Osteoblast (primary cell): ENCODE measurements around the gene SLC25A22. TPM values are rescaled to one million over a fixed set of nuclear protein-coding genes. Genes with fewer than 3 reads are reported as not detected.

ENCODE experiments used
- DNase-seq: peaks from one replicate; pipeline ENCODE4 v3.0.0; 2011; ENCODE audit warnings: low spot score, mixed read lengths; ENCODE audit not compliant: insufficient read length; ENCODE audit errors: missing footprints
- H2AFZ ChIP-seq: 2 replicates; pipeline ENCODE4 v1.6.0; 2011; ENCODE audit warnings: mild to moderate bottlenecking, low read length
- H3K27ac ChIP-seq: 2 replicates; pipeline ENCODE4 v1.5.1; 2011; ENCODE audit warnings: mild to moderate bottlenecking, low read depth, low read length, moderate library complexity
- H3K27me3 ChIP-seq: 2 replicates; pipeline ENCODE4 v1.6.0; 2012; ENCODE audit warnings: mild to moderate bottlenecking, control low read depth, inconsistent platforms, low read length, moderate library complexity; ENCODE audit not compliant: insufficient read depth
- H3K36me3 ChIP-seq: 2 replicates; pipeline ENCODE4 v1.5.1; 2011; ENCODE audit warnings: mild to moderate bottlenecking, low read length, control low read depth, moderate library complexity; ENCODE audit not compliant: insufficient read depth
- H3K4me1 ChIP-seq: 2 replicates; pipeline ENCODE4 v1.5.1; 2011; ENCODE audit warnings: mild to moderate bottlenecking, low read length, control low read depth, moderate library complexity; ENCODE audit not compliant: insufficient read depth
- H3K4me2 ChIP-seq: 2 replicates; pipeline ENCODE4 v1.6.0; 2011; ENCODE audit warnings: mild to moderate bottlenecking, low read length; ENCODE audit not compliant: insufficient read depth
- H3K4me3 ChIP-seq: fragments of 200-600 bp; sonication (generic); 3 replicates; pipeline ENCODE4 v1.5.1; 2012; ENCODE audit warnings: mild to moderate bottlenecking, low read length, inconsistent platforms; ENCODE audit not compliant: insufficient read depth
- H3K79me2 ChIP-seq: 2 replicates; pipeline ENCODE4 v1.6.0; 2012; ENCODE audit warnings: mild to moderate bottlenecking, low read length, control low read depth, inconsistent platforms; ENCODE audit not compliant: insufficient read depth
- H3K9me3 ChIP-seq: 2 replicates; pipeline ENCODE4 v1.5.1; 2011; ENCODE audit warnings: low read depth, low read length, control low read depth
- H4K20me1 ChIP-seq: 2 replicates; pipeline ENCODE4 v1.6.0; 2012; ENCODE audit warnings: mild to moderate bottlenecking, low read length, control low read depth; ENCODE audit not compliant: insufficient read depth
- total RNA-seq: library from RNA; depleted of rRNA; stranded (reverse); fragments of >200 nt; gene quantifications from 2 replicates; pipeline ENCODE4 v1.2.3, GENCODE V29; 2012
- TF ChIP-seq, protein P1 (sequence below): IDR thresholded peaks from 2 replicates; pipeline ENCODE4 v1.5.1; 2011; ENCODE audit warnings: mild to moderate bottlenecking, low read depth, low read length, moderate library complexity; ENCODE audit errors: extremely low read depth

The SLC25A22 gene
- total RNA-seq, 1 donor = 9.0 TPM

DNA sequence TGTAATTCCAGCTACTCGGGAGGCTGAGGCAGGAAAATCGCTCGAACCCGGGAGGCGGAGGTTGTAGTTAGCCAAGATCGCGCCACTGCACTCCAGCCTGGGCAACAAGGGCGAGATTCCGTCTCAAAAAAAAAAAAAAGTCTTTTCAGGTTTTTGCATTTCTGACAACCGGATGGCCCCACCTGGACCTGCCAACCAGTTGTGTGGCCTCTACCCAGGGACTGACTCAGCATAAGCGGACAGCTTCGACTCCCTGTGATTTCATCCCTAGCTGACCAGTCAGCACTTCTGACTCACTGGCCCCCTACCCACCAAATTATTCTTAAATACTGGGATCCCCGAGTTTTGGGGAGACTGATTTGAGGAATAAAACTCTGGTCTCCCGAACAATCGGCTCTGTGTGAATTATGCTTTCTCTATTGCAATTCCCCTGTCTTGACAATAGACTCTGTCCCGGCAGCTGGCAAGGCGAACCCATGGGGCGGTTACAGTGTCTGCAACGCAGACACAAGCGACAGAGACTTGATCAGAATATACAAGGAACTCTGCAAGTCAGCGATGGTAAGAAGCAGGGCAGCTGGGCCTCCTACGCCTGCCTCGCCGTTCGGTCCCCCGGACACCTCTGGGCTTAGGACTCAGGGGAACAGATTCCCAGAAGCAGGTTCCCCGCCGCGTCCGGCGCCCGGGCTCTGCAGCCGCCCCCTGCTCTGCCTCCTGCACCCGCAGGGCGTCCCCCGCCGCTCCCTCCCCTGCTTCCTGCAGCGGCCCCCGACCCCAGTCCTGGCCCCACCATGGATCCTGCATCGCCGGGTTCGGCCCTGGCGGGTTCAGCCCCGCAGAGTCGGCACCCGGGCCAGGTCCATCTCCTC, 51.6 kb downstream of the SLC25A22 start:
- H3K79me2 ChIP-seq = peaks cover 43% of the 10 kb centered on the region
- H3K27ac ChIP-seq = no peak overlapping the region
- no peaks in the 10 kb centered on the region for H3K9me3 ChIP-seq
- peak overlapping the region; percentile 88 for H2AFZ ChIP-seq
- peaks cover 16% of the 10 kb centered on the region for H4K20me1 ChIP-seq
- peaks cover 25% of the 10 kb centered on the region for H3K4me1 ChIP-seq
- peak; percentile 60 for DNase-seq
- H3K4me3 ChIP-seq = peak overlapping the region; percentile 90
- TF ChIP-seq, protein P1, sequence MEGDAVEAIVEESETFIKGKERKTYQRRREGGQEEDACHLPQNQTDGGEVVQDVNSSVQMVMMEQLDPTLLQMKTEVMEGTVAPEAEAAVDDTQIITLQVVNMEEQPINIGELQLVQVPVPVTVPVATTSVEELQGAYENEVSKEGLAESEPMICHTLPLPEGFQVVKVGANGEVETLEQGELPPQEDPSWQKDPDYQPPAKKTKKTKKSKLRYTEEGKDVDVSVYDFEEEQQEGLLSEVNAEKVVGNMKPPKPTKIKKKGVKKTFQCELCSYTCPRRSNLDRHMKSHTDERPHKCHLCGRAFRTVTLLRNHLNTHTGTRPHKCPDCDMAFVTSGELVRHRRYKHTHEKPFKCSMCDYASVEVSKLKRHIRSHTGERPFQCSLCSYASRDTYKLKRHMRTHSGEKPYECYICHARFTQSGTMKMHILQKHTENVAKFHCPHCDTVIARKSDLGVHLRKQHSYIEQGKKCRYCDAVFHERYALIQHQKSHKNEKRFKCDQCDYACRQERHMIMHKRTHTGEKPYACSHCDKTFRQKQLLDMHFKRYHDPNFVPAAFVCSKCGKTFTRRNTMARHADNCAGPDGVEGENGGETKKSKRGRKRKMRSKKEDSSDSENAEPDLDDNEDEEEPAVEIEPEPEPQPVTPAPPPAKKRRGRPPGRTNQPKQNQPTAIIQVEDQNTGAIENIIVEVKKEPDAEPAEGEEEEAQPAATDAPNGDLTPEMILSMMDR = no peak
- no peaks in the 10 kb centered on the region for H3K36me3 ChIP-seq
- H3K4me2 ChIP-seq = peak overlapping the region; percentile 97
- H3K27me3 ChIP-seq = no peaks in the 10 kb centered on the region

DNA sequence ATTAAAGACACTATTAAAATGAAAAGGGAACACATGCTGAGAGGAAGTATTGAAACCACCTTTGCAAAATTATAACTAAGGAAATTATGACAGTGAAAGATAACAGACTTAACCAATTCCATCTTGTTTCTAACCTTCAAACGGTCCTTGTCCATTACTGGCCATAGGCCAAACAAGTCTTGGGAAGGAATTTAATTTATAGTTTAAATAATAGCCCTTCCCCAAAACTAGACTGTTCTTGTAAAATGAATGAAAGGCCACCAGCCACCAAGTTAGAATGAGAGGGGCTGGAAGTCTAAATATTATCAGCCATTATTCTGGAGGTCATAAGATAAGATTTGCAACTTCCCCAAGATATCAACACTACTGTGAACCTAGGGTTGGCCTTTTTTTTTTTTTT, 52.7 kb downstream of the SLC25A22 start:
- H3K4me1 ChIP-seq = peaks cover 25% of the 10 kb centered on the region
- no peaks in the 10 kb centered on the region for H3K27me3 ChIP-seq
- H4K20me1 ChIP-seq = peaks cover 12% of the 10 kb centered on the region
- TF ChIP-seq, protein P1 = no peak
- no peak overlapping the region for H3K27ac ChIP-seq
- peaks cover 32% of the 10 kb centered on the region for H3K79me2 ChIP-seq
- H3K4me2 ChIP-seq = no peak overlapping the region
- DNase-seq = peak; percentile 8
- no peaks in the 10 kb centered on the region for H3K9me3 ChIP-seq
- H3K36me3 ChIP-seq = no peaks in the 10 kb centered on the region
- H2AFZ ChIP-seq = no peak overlapping the region
- no peak overlapping the region for H3K4me3 ChIP-seq

DNA sequence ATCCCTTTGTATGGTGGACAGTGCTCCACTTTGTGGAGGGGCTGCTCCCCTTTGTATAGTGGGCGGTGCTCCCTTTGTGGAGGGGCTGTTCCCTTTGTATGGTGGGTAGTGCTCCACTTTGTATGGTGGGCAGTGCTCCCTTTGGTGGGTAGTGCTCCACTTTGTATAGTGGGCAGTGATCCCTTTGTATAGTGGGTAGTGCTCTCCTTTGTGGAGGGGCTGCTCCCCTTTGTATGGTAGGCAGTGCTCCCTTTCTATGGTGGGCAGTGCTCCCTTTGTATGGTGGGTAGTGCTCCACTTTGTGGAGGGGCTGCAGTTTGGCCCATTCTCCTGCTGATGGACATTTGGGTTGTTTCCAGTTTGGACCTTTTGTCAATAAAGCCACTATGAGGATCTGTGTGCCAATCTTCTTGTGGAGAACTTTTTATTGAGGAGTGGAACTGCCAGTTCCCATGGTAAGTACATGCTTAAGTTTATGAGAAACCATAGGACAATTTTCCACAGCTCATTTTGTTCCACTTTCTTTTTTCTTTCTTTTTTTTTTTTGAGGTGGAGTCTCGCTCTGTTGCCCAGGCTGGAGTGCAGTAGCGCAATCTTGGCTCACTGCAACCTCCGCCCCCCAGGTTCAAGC, 55.4 kb downstream of the SLC25A22 start:
- Histone ChIP-seq H2AFZ (no peak overlapping the region), H4K20me1 (no peaks in the 10 kb centered on the region), H3K4me1 (peaks cover 6% of the 10 kb centered on the region), H3K79me2 (peaks cover 5% of the 10 kb centered on the region), H3K4me3 (no peak overlapping the region), H3K4me2 (no peak overlapping the region), H3K27me3 (peaks cover 5% of the 10 kb centered on the region), H3K27ac (no peak overlapping the region), H3K9me3 (no peaks in the 10 kb centered on the region), H3K36me3 (no peaks in the 10 kb centered on the region)
- no peak for DNase-seq
- TF ChIP-seq, protein P1 = no peak

DNA sequence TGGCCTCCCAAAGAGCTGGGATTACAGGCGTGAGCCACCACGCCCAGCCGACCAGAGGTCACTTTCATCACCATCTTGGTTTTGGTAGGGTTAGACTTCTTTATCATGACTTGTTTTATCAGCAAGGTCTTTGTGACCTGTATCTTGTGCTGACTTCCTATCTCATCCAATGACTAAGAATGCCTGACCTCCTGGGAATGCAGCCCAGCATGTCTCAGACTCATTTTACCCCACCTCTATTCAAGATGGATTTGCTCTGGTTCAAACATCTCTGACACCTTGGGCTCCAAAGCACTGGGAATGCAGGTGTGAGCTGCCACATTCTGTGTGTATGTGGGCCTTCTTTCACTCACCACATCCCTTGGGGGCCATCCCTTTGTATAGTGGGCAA, 55.9 kb downstream of the SLC25A22 start:
- H4K20me1 ChIP-seq = no peaks in the 10 kb centered on the region
- peaks cover 6% of the 10 kb centered on the region for H3K4me1 ChIP-seq
- no peak overlapping the region for H2AFZ ChIP-seq
- H3K36me3 ChIP-seq = no peaks in the 10 kb centered on the region
- peak; percentile 6 for DNase-seq
- TF ChIP-seq, protein P1 = no peak
- H3K4me3 ChIP-seq = no peak overlapping the region
- peaks cover 10% of the 10 kb centered on the region for H3K27me3 ChIP-seq
- H3K9me3 ChIP-seq = no peaks in the 10 kb centered on the region
- H3K27ac ChIP-seq = no peak overlapping the region
- H3K79me2 ChIP-seq = no peaks in the 10 kb centered on the region
- H3K4me2 ChIP-seq = no peak overlapping the region
